H7 (cell line): ENCODE results near the gene CLEC4C. TPM values are rescaled to one million over a fixed set of nuclear protein-coding genes. Genes with fewer than 3 reads are reported as not detected.
"Not testable (repeated sequence)": the region's sequence is repeated elsewhere in the genome, so short reads cannot be mapped to it uniquely, and the experiment has no call there.

Source experiments
- DNase-seq: peaks from one replicate; pipeline ENCODE4 v3.0.0; 2012
- H3K27me3 ChIP-seq: 2 replicates; pipeline ENCODE4 v1.6.0; 2011; ENCODE audit warnings: mild to moderate bottlenecking, low read length; ENCODE audit not compliant: control insufficient read depth, insufficient read depth
- H3K36me3 ChIP-seq: replicated peaks from 2 replicates; pipeline ENCODE4 v1.5.1; 2011; ENCODE audit warnings: low read length; ENCODE audit not compliant: control insufficient read depth, insufficient read depth
- H3K4me3 ChIP-seq: 2 replicates; pipeline ENCODE4 v1.5.1; 2011; ENCODE audit warnings: low read depth, mild to moderate bottlenecking, control low read depth, low read length, moderate library complexity; ENCODE audit not compliant: insufficient read depth
- total RNA-seq: library from RNA; depleted of rRNA; stranded (reverse); fragments of >200 nt; shearing (Covaris generic); gene quantifications from 2 replicates; pipeline ENCODE4 v1.2.3, GENCODE V29; 2014

CLEC4C gene
- total RNA-seq, 1 experiment from 2014 or later = 0.17 TPM

GRCh38 chr12:7751394-7751793 lies 4.2 kb upstream of the CLEC4C start:
- Histone ChIP-seq H3K36me3 (no peaks in the 10 kb centered on the region), H3K27me3 (no peaks in the 10 kb centered on the region), H3K4me3 (no peak overlapping the region)
- DNase-seq = no peak

- DNase-seq = peak; percentile 46
- Histone ChIP-seq H3K36me3 (no peaks in the 10 kb centered on the region), H3K4me3 (no peak overlapping the region), H3K27me3 (no peaks in the 10 kb centered on the region)
These were observed 3.2 kb upstream of the CLEC4C start for GRCh38 chr12:7750350-7750749.

GRCh38 chr12:7749442-7749841 lies 2.3 kb upstream of the CLEC4C start:
- no peaks in the 10 kb centered on the region for H3K27me3 ChIP-seq
- H3K36me3 ChIP-seq = no peaks in the 10 kb centered on the region
- no peak for DNase-seq
- H3K4me3 ChIP-seq = no peak overlapping the region

GRCh38 chr12:7748852-7749251 lies 1.7 kb upstream of the CLEC4C start:
- no peak for DNase-seq
- Histone ChIP-seq H3K27me3 (no peaks in the 10 kb centered on the region), H3K4me3 (no peak overlapping the region), H3K36me3 (no peaks in the 10 kb centered on the region)

GRCh38 chr12:7732993-7733392 lies 14.2 kb downstream of the CLEC4C start:
- H3K36me3 ChIP-seq = no peaks in the 10 kb centered on the region
- H3K27me3 ChIP-seq = no peaks in the 10 kb centered on the region
- no peak overlapping the region for H3K4me3 ChIP-seq
- no peak for DNase-seq

GRCh38 chr12:7731486-7731885 lies 15.7 kb downstream of the CLEC4C start:
- no peaks in the 10 kb centered on the region for H3K36me3 ChIP-seq
- no peak overlapping the region for H3K4me3 ChIP-seq
- no peaks in the 10 kb centered on the region for H3K27me3 ChIP-seq
- DNase-seq = no peak

GRCh38 chr12:7730984-7731383 lies 16.2 kb downstream of the CLEC4C start:
- H3K36me3 ChIP-seq, DNase-seq, H3K4me3 ChIP-seq, H3K27me3 ChIP-seq: not testable (repeated sequence)

- Histone ChIP-seq H3K27me3 (no peaks in the 10 kb centered on the region), H3K4me3 (no peak overlapping the region), H3K36me3 (no peaks in the 10 kb centered on the region)
- no peak for DNase-seq
These were observed 17.4 kb downstream of the CLEC4C start for GRCh38 chr12:7729746-7730145.

GRCh38 chr12:7723926-7724325 lies 23.2 kb downstream of the CLEC4C start:
- Histone ChIP-seq H3K4me3 (no peak overlapping the region), H3K36me3 (no peaks in the 10 kb centered on the region), H3K27me3 (no peaks in the 10 kb centered on the region)
- DNase-seq = no peak

GRCh38 chr12:7719946-7720730 lies 27.0 kb downstream of the CLEC4C start:
- Histone ChIP-seq H3K27me3 (no peaks in the 10 kb centered on the region), H3K36me3 (no peaks in the 10 kb centered on the region), H3K4me3 (no peak overlapping the region)
- DNase-seq = no peak

GRCh38 chr12:7716381-7716780 lies 30.8 kb downstream of the CLEC4C start:
- DNase-seq = peak; percentile 66
- H3K27me3 ChIP-seq = no peaks in the 10 kb centered on the region
- H3K4me3 ChIP-seq = no peak overlapping the region
- H3K36me3 ChIP-seq = no peaks in the 10 kb centered on the region

- no peaks in the 10 kb centered on the region for H3K27me3 ChIP-seq
- no peaks in the 10 kb centered on the region for H3K36me3 ChIP-seq
- peak; percentile 75 for DNase-seq
- no peak overlapping the region for H3K4me3 ChIP-seq
These were observed 34.2 kb downstream of the CLEC4C start for GRCh38 chr12:7712841-7713442.

- no peaks in the 10 kb centered on the region for H3K36me3 ChIP-seq
- H3K4me3 ChIP-seq = no peak within 1 kb of the TSS
- H3K27me3 ChIP-seq = no peaks in the 10 kb centered on the region
- DNase-seq = no peak
These were observed 36.0 kb downstream of the CLEC4C start, which contains the start of gene DPPA3 for GRCh38 chr12:7711133-7711532. Gene DPPA3 (plus strand): TSS chr12:7711433. CDS start chr12:7711571, 138 bp downstream.

GRCh38 chr12:7709969-7710675 lies 37.1 kb downstream of the CLEC4C start:
- Histone ChIP-seq H3K4me3 (no peak overlapping the region), H3K36me3 (no peaks in the 10 kb centered on the region), H3K27me3 (no peaks in the 10 kb centered on the region)
- DNase-seq = peak; percentile 42

- H3K27me3 ChIP-seq = no peaks in the 10 kb centered on the region
- DNase-seq = no peak
- H3K36me3 ChIP-seq = no peaks in the 10 kb centered on the region
- H3K4me3 ChIP-seq = no peak overlapping the region
These were observed 41.3 kb downstream of the CLEC4C start for GRCh38 chr12:7705846-7706245.
